Measurements from ENCODE around the gene GAS2L2.
"Not testable (repeated sequence)": the region's sequence is repeated elsewhere in the genome, so short reads cannot be mapped to it uniquely, and the experiment has no call there.

The GAS2L2 gene

DNA sequence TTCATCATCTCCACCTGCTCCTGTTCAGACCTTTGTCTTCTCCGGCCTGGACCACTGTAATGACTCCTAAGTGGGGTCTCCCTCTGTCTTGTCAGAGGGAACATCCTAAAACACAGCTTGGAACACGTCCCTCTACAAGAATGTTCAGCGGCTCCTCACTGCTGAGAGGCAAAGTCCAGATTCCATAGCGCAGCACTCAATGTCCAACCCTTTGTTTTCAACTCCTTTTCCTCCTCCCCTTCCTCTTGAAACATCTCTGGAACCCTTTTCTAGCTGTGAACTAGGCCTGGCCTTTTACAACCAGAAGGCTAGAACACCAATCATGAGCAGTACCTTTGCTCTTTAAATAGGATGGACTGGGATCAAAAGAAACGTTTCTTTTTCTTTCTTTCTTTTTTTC, 8.6 kb upstream of the GAS2L2 start:
- H3K9me3 ChIP-seq (ENCODE audit: insufficient read depth, low read length): no peaks in the 10 kb centered on the region
- no peak overlapping the region for H2AFZ ChIP-seq (ENCODE audit: low read depth, low read length)
- H3K27me3 ChIP-seq (ENCODE audit: low read depth, low read length): peaks cover 10% of the 10 kb centered on the region; the same call in 1 of the 2 replicates
- no peaks in the 10 kb centered on the region for H4K20me1 ChIP-seq (ENCODE audit: insufficient read depth, low read length)
- H3K9ac ChIP-seq (ENCODE audit: low read length): no peak overlapping the region
- H3K4me3 ChIP-seq (ENCODE audit: low read length): no peak overlapping the region
- H3K4me2 ChIP-seq (ENCODE audit: low read length): no peak overlapping the region
- TF ChIP-seq, protein P1, sequence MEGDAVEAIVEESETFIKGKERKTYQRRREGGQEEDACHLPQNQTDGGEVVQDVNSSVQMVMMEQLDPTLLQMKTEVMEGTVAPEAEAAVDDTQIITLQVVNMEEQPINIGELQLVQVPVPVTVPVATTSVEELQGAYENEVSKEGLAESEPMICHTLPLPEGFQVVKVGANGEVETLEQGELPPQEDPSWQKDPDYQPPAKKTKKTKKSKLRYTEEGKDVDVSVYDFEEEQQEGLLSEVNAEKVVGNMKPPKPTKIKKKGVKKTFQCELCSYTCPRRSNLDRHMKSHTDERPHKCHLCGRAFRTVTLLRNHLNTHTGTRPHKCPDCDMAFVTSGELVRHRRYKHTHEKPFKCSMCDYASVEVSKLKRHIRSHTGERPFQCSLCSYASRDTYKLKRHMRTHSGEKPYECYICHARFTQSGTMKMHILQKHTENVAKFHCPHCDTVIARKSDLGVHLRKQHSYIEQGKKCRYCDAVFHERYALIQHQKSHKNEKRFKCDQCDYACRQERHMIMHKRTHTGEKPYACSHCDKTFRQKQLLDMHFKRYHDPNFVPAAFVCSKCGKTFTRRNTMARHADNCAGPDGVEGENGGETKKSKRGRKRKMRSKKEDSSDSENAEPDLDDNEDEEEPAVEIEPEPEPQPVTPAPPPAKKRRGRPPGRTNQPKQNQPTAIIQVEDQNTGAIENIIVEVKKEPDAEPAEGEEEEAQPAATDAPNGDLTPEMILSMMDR (IDR thresholded peaks at IDR 0.05; ENCODE audit: low read depth, low read length): no peak
- no peak for TF ChIP-seq EZH2phosphoT487 (IDR thresholded peaks at IDR 0.05; ENCODE audit: low read depth)
- peaks cover 9% of the 10 kb centered on the region for H3K4me1 ChIP-seq (ENCODE audit: low read length)
- H3K27ac ChIP-seq (ENCODE audit: low read length): no peak overlapping the region
- H3K36me3 ChIP-seq (replicated peaks; ENCODE audit: low read depth, low read length): no peaks in the 10 kb centered on the region
- H3K79me2 ChIP-seq (ENCODE audit: low read length): no peaks in the 10 kb centered on the region

DNA sequence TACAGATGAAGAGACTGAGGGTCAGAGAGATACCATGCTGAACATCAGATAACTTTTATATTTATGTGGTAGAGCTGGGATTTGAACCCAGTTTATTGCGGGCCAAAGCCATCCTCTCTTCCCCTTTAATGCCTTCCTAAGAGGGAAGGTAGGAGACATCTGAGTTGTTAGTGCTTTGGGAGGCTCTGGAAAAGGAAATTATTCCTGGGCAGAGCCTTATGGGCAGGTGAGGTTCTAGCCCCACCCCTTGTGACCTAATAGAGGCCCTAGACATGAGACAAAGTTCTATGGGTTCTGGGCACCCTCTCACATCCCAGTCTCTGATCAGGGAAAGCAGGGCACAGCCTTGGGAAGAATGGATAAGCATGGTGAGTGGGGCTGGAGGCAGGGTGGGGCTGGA, 7.5 kb upstream of the GAS2L2 start, which contains the start of gene C17orf50:
Gene C17orf50, plus strand, starts transcription at position 301 of the 400 bp plus-strand sequence. Its CDS starts 55 bp downstream, at position 356.
- Histone ChIP-seq H3K4me1 (ENCODE audit: low read length) (peaks cover 18% of the 10 kb centered on the region), H3K36me3 (replicated peaks; ENCODE audit: low read depth, low read length) (no peaks in the 10 kb centered on the region), H3K4me3 (ENCODE audit: low read length) (no peak within 1 kb of the TSS), H3K27ac (ENCODE audit: low read length) (no peak within 1 kb of the TSS), H3K4me2 (ENCODE audit: low read length) (no peak within 1 kb of the TSS), H2AFZ (ENCODE audit: low read depth, low read length) (no peak within 1 kb of the TSS), H3K9ac (ENCODE audit: low read length) (no peak within 1 kb of the TSS), H4K20me1 (ENCODE audit: insufficient read depth, low read length) (no peaks in the 10 kb centered on the region), H3K79me2 (ENCODE audit: low read length) (no peaks in the 10 kb centered on the region), H3K9me3 (ENCODE audit: insufficient read depth, low read length) (no peaks in the 10 kb centered on the region), H3K27me3 (ENCODE audit: low read depth, low read length) (peaks cover 10% of the 10 kb centered on the region; the same call in 1 of the 2 replicates)
- TF ChIP-seq, protein P1 (IDR thresholded peaks at IDR 0.05; ENCODE audit: low read depth, low read length): no peak
- no peak for TF ChIP-seq EZH2phosphoT487 (IDR thresholded peaks at IDR 0.05; ENCODE audit: low read depth)

DNA sequence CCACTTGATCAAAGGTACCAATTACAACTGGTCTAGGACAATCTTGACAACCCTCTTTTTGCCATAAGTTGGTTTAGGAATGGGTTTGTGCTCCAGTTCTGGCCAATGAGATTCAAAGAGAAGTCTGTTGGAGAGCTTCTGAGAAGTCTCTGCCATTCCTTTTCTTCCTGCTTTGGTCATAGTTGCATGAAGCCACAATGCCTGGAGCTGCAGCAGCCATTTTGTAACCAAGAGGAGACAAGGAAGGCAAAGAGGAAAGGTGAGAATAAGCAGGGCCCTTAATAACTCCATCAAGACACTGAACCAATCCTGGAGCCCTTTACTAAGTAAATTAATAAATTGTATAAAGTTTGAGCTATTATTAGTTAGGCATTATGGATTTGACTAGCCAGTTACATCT, 4.2 kb upstream of the GAS2L2 start:
- Histone ChIP-seq H2AFZ (ENCODE audit: low read depth, low read length) (no peak overlapping the region), H3K4me3 (ENCODE audit: low read length) (no peak overlapping the region), H3K9me3 (ENCODE audit: insufficient read depth, low read length) (no peaks in the 10 kb centered on the region), H3K79me2 (ENCODE audit: low read length) (no peaks in the 10 kb centered on the region), H3K9ac (ENCODE audit: low read length) (no peak overlapping the region), H4K20me1 (ENCODE audit: insufficient read depth, low read length) (no peaks in the 10 kb centered on the region), H3K36me3 (replicated peaks; ENCODE audit: low read depth, low read length) (no peaks in the 10 kb centered on the region), H3K27ac (ENCODE audit: low read length) (no peak overlapping the region), H3K27me3 (ENCODE audit: low read depth, low read length) (0 out of 2 replicates have a peak, but pooled peaks cover 6% of the 10 kb centered on the region), H3K4me2 (ENCODE audit: low read length) (no peak overlapping the region), H3K4me1 (ENCODE audit: low read length) (peaks cover 11% of the 10 kb centered on the region)
- TF ChIP-seq, protein P1 (IDR thresholded peaks at IDR 0.05; ENCODE audit: low read depth, low read length): no peak
- no peak for TF ChIP-seq EZH2phosphoT487 (IDR thresholded peaks at IDR 0.05; ENCODE audit: low read depth)

DNA sequence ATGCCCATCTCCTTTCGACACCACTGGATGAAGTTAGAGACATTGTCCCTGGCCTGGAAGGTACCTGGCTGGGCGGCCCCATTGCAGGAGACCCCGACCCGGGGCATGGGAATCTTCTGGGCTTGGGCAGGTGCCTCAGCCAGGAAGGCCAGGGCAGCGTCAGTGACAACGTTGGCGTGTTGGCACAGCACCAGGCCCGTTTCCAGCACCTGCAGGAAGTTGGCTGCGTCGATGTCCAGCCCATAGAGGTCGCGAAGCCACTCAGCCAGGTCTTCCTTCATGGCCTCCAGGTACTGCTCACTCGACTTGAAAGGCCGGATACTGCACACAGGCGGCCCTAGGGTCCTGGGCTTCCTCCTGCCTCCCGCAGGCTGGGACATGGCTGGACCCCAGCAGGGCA, 568 bp downstream of the GAS2L2 start:
- Histone ChIP-seq H3K4me1 (ENCODE audit: low read length) (peaks cover 25% of the 10 kb centered on the region), H3K9me3 (ENCODE audit: insufficient read depth, low read length) (no peaks in the 10 kb centered on the region), H3K9ac (ENCODE audit: low read length) (no peak overlapping the region), H3K27me3 (ENCODE audit: low read depth, low read length) (peaks cover 23% of the 10 kb centered on the region), H2AFZ (ENCODE audit: low read depth, low read length) (no peak overlapping the region), H3K4me2 (ENCODE audit: low read length) (no peak overlapping the region), H3K36me3 (replicated peaks; ENCODE audit: low read depth, low read length) (no peaks in the 10 kb centered on the region), H4K20me1 (ENCODE audit: insufficient read depth, low read length) (no peaks in the 10 kb centered on the region), H3K4me3 (ENCODE audit: low read length) (no peak overlapping the region), H3K79me2 (ENCODE audit: low read length) (no peaks in the 10 kb centered on the region), H3K27ac (ENCODE audit: low read length) (no peak overlapping the region)
- TF ChIP-seq, protein P1 (IDR thresholded peaks at IDR 0.05; ENCODE audit: low read depth, low read length): no peak
- no peak for TF ChIP-seq EZH2phosphoT487 (IDR thresholded peaks at IDR 0.05; ENCODE audit: low read depth)

DNA sequence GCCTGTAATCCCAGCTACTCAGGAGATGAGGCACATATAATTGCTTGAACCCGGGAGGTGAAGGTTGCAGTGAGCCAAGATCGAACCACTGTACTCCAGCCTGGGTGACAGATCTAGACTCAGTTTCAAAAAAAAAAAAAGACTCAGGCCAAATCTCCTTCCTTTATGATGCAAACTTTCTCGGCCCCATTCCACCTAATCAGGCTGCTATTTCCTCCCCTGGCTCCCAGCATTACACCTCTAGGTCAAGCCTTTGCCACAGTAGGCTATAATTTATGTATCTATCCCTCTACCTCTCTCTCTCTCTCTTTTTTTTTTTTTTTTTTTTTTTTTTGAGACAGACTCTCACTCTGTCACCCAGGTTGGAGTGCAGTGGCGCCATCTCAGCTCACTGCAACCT, 1.5 kb downstream of the GAS2L2 start:
- H3K4me3 ChIP-seq (ENCODE audit: low read length); H3K36me3 ChIP-seq (replicated peaks; ENCODE audit: low read depth, low read length); H3K79me2 ChIP-seq (ENCODE audit: low read length); H2AFZ ChIP-seq (ENCODE audit: low read depth, low read length); H4K20me1 ChIP-seq (ENCODE audit: insufficient read depth, low read length); H3K27ac ChIP-seq (ENCODE audit: low read length); H3K9me3 ChIP-seq (ENCODE audit: insufficient read depth, low read length); H3K9ac ChIP-seq (ENCODE audit: low read length); H3K4me2 ChIP-seq (ENCODE audit: low read length): not testable (repeated sequence)
- Histone ChIP-seq H3K27me3 (ENCODE audit: low read depth, low read length) (peaks cover 23% of the 10 kb centered on the region), H3K4me1 (ENCODE audit: low read length) (peaks cover 22% of the 10 kb centered on the region)
